ENCODE data around the gene PNPLA2. TPM values are rescaled to one million over a fixed set of nuclear protein-coding genes. Genes with fewer than 3 reads are reported as not detected.

The PNPLA2 gene
- polyA plus RNA-seq, 6 donors from 2014 or later, result 13.0 to 49.9 (median 26.9) TPM

GRCh38 chr11:777288-778255 lies 41.1 kb upstream of the PNPLA2 start, which contains the start of gene GATD1:
GATD1 (minus strand) TSS chr11:777487; CDS start chr11:777462, 25 bp downstream.
- Mint-ChIP-seq H3K9me3 (no peaks in the 10 kb centered on the region), H3K36me3 (no peaks in the 10 kb centered on the region), H3K4me1 (peaks cover 8 to 37% (median 25%) of the 10 kb centered on the region in 3 donors), H3K27me3 (no peaks in the 10 kb centered on the region), H3K27ac (peak within 1 kb of the TSS in 5 of 6 donors; percentile 24 to 84 (median 73)), H3K4me3 (peak within 1 kb of the TSS; percentile 75 to 94 (median 86))
- peak; percentile 96 for DNase-seq
- ATAC-seq (ENCODE audit: low read depth in 2 of 2), result peak; percentile 85 to 88

- no peak for DNase-seq
- Mint-ChIP-seq H3K4me3 (peak overlapping the region; percentile 16 to 94 (median 70)), H3K4me1 (peaks cover 8 to 35% (median 32%) of the 10 kb centered on the region in 3 donors), H3K9me3 (no peaks in the 10 kb centered on the region), H3K27ac (peak overlapping the region in 1 of 6 donors; percentile 87), H3K27me3 (no peaks in the 10 kb centered on the region), H3K36me3 (no peaks in the 10 kb centered on the region)
- ATAC-seq (ENCODE audit: low read depth in 2 of 2), result no peak
Measured at GRCh38 chr11:778976-779954, 39.4 kb upstream of the PNPLA2 start.

GRCh38 chr11:779955-780532 lies 38.7 kb upstream of the PNPLA2 start:
- H3K4me1 Mint-ChIP-seq, result peaks cover 8 to 28% (median 27%) of the 10 kb centered on the region in 3 donors
- H3K27ac Mint-ChIP-seq, result no peak overlapping the region
- H3K9me3 Mint-ChIP-seq, result no peaks in the 10 kb centered on the region
- DNase-seq, result no peak
- H3K27me3 Mint-ChIP-seq, result no peaks in the 10 kb centered on the region
- peak overlapping the region in 4 of 8 donors; percentile 50 to 76 (median 62) for H3K4me3 Mint-ChIP-seq
- H3K36me3 Mint-ChIP-seq, result no peaks in the 10 kb centered on the region
- ATAC-seq (ENCODE audit: low read depth in 2 of 2), result no peak

- Mint-ChIP-seq H3K36me3 (no peaks in the 10 kb centered on the region), H3K4me3 (no peak overlapping the region), H3K9me3 (no peaks in the 10 kb centered on the region), H3K27me3 (no peaks in the 10 kb centered on the region), H3K4me1 (peaks cover 4 to 18% (median 16%) of the 10 kb centered on the region in 3 donors), H3K27ac (no peak overlapping the region)
- no peak for DNase-seq
- ATAC-seq (ENCODE audit: low read depth in 2 of 2), result no peak
Measured at GRCh38 chr11:782264-783174, 36.2 kb upstream of the PNPLA2 start.

- DNase-seq (no peak), ATAC-seq (ENCODE audit: low read depth in 2 of 2) (peak in 1 of 2 donors; percentile 81)
- H3K9me3 Mint-ChIP-seq, result no peaks in the 10 kb centered on the region
- H3K4me1 Mint-ChIP-seq, result peaks cover 4 to 26% (median 18%) of the 10 kb centered on the region in 3 donors
- H3K27me3 Mint-ChIP-seq, result no peaks in the 10 kb centered on the region
- no peaks in the 10 kb centered on the region for H3K36me3 Mint-ChIP-seq
- H3K27ac Mint-ChIP-seq, result peak overlapping the region in 1 of 6 donors; percentile 53
- H3K4me3 Mint-ChIP-seq, result peak overlapping the region in 2 of 8 donors; percentile 32 to 40
Measured at GRCh38 chr11:783581-784015, 35.1 kb upstream of the PNPLA2 start.

GRCh38 chr11:786235-787083 lies 32.3 kb upstream of the PNPLA2 start:
- H3K36me3 Mint-ChIP-seq, result no peaks in the 10 kb centered on the region
- H3K4me1 Mint-ChIP-seq, result peaks cover 0 to 17% (median 11%) of the 10 kb centered on the region in 3 donors
- H3K27ac Mint-ChIP-seq, result no peak overlapping the region
- no peaks in the 10 kb centered on the region for H3K27me3 Mint-ChIP-seq
- no peaks in the 10 kb centered on the region for H3K9me3 Mint-ChIP-seq
- H3K4me3 Mint-ChIP-seq, result peak overlapping the region in 1 of 8 donors; percentile 70
- DNase-seq, result no peak
- no peak for ATAC-seq (ENCODE audit: low read depth in 2 of 2)

GRCh38 chr11:787084-787675 lies 31.5 kb upstream of the PNPLA2 start:
- Mint-ChIP-seq H3K9me3 (no peaks in the 10 kb centered on the region), H3K27me3 (no peaks in the 10 kb centered on the region), H3K36me3 (no peaks in the 10 kb centered on the region), H3K27ac (no peak overlapping the region), H3K4me3 (no peak overlapping the region), H3K4me1 (peaks cover 0 to 17% (median 11%) of the 10 kb centered on the region in 3 donors)
- DNase-seq (no peak), ATAC-seq (ENCODE audit: low read depth in 2 of 2) (no peak)

GRCh38 chr11:788009-788640 lies 30.6 kb upstream of the PNPLA2 start:
- Mint-ChIP-seq H3K4me1 (peaks cover 0 to 17% (median 9%) of the 10 kb centered on the region in 3 donors), H3K9me3 (no peaks in the 10 kb centered on the region), H3K27me3 (no peaks in the 10 kb centered on the region), H3K4me3 (no peak overlapping the region), H3K27ac (no peak overlapping the region), H3K36me3 (no peaks in the 10 kb centered on the region)
- ATAC-seq (ENCODE audit: low read depth in 2 of 2), result no peak
- no peak for DNase-seq

GRCh38 chr11:788953-789940 lies 29.5 kb upstream of the PNPLA2 start:
- ATAC-seq (ENCODE audit: low read depth in 2 of 2) (no peak), DNase-seq (no peak)
- Mint-ChIP-seq H3K4me3 (peak overlapping the region in 1 of 8 donors; percentile 29), H3K27ac (peak overlapping the region in 1 of 6 donors; percentile 18), H3K36me3 (no peaks in the 10 kb centered on the region), H3K4me1 (peaks cover 0 to 13% (median 3%) of the 10 kb centered on the region in 3 donors), H3K9me3 (no peaks in the 10 kb centered on the region), H3K27me3 (no peaks in the 10 kb centered on the region)

GRCh38 chr11:789943-790342 lies 28.8 kb upstream of the PNPLA2 start, which contains the start of gene CEND1:
CEND1 (minus strand) TSS chr11:790090; CDS start chr11:788576, 1,514 bp downstream.
- ATAC-seq (ENCODE audit: low read depth in 2 of 2), result peak in 1 of 2 donors; percentile 25

More at GRCh38 chr11:789943-790342, 28.8 kb upstream of the PNPLA2 start, which contains the start of gene CEND1:
- H3K27me3 Mint-ChIP-seq, result no peaks in the 10 kb centered on the region
- H3K9me3 Mint-ChIP-seq, result no peaks in the 10 kb centered on the region
- H3K4me3 Mint-ChIP-seq, result peak within 1 kb of the TSS in 1 of 8 donors; percentile 29
- H3K4me1 Mint-ChIP-seq, result peaks cover 0 to 13% (median 4%) of the 10 kb centered on the region in 3 donors
- no peak within 1 kb of the TSS for H3K27ac Mint-ChIP-seq
- no peak for DNase-seq
- H3K36me3 Mint-ChIP-seq, result no peaks in the 10 kb centered on the region
